Measurements from ENCODE around the gene FOXN1. TPM values are rescaled to one million over a fixed set of nuclear protein-coding genes. Genes with fewer than 3 reads are reported as not detected.

The FOXN1 gene
- total and polyA plus RNA-seq, 2 of the 4 experiments (the other 2 are of a cell fraction) = not detected

DNA sequence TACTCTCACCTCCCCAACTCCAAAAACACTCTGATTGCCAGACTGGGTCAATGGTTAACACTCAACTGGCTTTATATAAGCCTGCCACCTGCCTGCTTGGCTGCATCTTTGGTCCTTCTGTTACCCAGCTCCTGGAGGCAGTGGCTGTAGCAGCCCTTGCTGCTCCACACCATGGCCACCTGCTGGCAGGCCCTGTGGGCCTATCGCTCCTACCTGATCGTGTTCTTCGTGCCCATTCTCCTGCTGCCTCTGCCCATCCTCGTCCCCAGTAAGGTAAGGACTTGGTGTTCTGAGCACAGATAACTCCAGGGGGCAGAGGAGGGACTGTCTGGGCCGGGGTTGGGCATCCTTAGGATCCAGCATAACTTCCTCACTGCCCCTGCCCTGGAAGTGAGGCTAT is 32.6 kb upstream of the FOXN1 start, which contains the start of gene SLC13A2:
Gene SLC13A2 (plus strand): TSS at position 103 of the 400 bp plus-strand sequence. CDS start 69 bp downstream, at position 172.
- no peak for DNase-seq
- Histone ChIP-seq H4K5ac (ENCODE audit: low read depth, low read length) (no peak within 1 kb of the TSS), H3K9me3 (ENCODE audit: control insufficient read depth, insufficient read depth, low read length) (no peaks in the 10 kb centered on the region), H2BK20ac (ENCODE audit: low read depth, low read length) (no peak within 1 kb of the TSS), H3K36me3 (ENCODE audit: control insufficient read depth, insufficient read depth, low read length) (no peaks in the 10 kb centered on the region), H2BK15ac (ENCODE audit: low read depth, low read length) (no peak within 1 kb of the TSS), H2AK5ac (ENCODE audit: low read depth, low read length) (no peak within 1 kb of the TSS), H4K8ac (ENCODE audit: low read depth in 2 of 2, low read length in 2 of 2) (no peak within 1 kb of the TSS), H4K91ac (ENCODE audit: insufficient read depth, low read depth, low read length) (no peak within 1 kb of the TSS), H3K4me1 (ENCODE audit: control insufficient read depth, insufficient read depth, low read length) (no peaks in the 10 kb centered on the region; the same call in 1 of the 2 replicates), H4K20me1 (ENCODE audit: insufficient read depth, low read length) (no peaks in the 10 kb centered on the region), H2AFZ (replicated peaks; ENCODE audit: low read length, poor library complexity) (no peak within 1 kb of the TSS), H3K27ac (ENCODE audit: insufficient read depth, low read length) (no peak within 1 kb of the TSS), H3K79me1 (ENCODE audit: low read depth in 1 of 2, low read length in 2 of 2) (no peaks in the 10 kb centered on the region), H3K23ac (ENCODE audit: low read depth, low read length) (no peak within 1 kb of the TSS), H3K56ac (ENCODE audit: extremely low read depth, insufficient read depth, low read length) (no peak within 1 kb of the TSS), H3K9ac (ENCODE audit: low read depth, low read length) (no peak within 1 kb of the TSS), H3K4me3 (ENCODE audit: insufficient read depth, low read depth, low read length) (no peak within 1 kb of the TSS), H2BK5ac (ENCODE audit: low read depth, low read length, poor library complexity, severe bottlenecking) (no peak within 1 kb of the TSS), H3K4me2 (ENCODE audit: low read depth, low read length) (no peak within 1 kb of the TSS), H3K4ac (ENCODE audit: low read depth, low read length) (no peak within 1 kb of the TSS), H3K14ac (replicated peaks; ENCODE audit: low read depth, low read length) (no peak within 1 kb of the TSS), H2AK9ac (replicated peaks; ENCODE audit: low read depth, low read length, poor library complexity) (no peak within 1 kb of the TSS), H3K18ac (ENCODE audit: low read depth, low read length) (no peak within 1 kb of the TSS), H3K27me3 (ENCODE audit: control insufficient read depth, insufficient read depth, low read length) (peaks cover 54% of the 10 kb centered on the region), H2BK120ac (ENCODE audit: low read depth, low read length) (no peak within 1 kb of the TSS), H3K9me1 (ENCODE audit: insufficient read depth, low read length) (no peaks in the 10 kb centered on the region)
- dilution Hi-C loops (cut with HindIII; ENCODE audit: low sequenced_read_pairs, unreplicated experiment) (no loop called here), in situ Hi-C loops (cut with MboI; ENCODE audit: low sequenced_read_pairs) (no loop called here), intact Hi-C loops (cut with micrococcal nuclease) (no loop called here)
- ATAC-seq (ENCODE audit: low read depth) = no peak
- CTCF ChIA-PET = no interaction called here
- no CpG with 5 or more reads among the region's 5 CpGs for WGBS, 2 experiments (ENCODE audit: extremely low coverage in 2 of 2, insufficient read length in 1 of 2)
- POLR2A ChIA-PET (ENCODE audit: unreplicated experiment) = no interaction called here
- TF ChIP-seq NFE2L2 (IDR thresholded peaks at IDR 0.05; ENCODE audit: low read depth, low read length) = no peak
- no peak for TF ChIP-seq FOS (IDR thresholded peaks at IDR 0.05; ENCODE audit: low read depth, low read length)
- TF ChIP-seq SMC3 (IDR thresholded peaks at IDR 0.05; ENCODE audit: low read depth, low read length) = no peak
- no peak for TF ChIP-seq CEBPB (IDR thresholded peaks at IDR 0.05; ENCODE audit: low read depth, low read length)
- no peak for TF ChIP-seq RCOR1 (IDR thresholded peaks at IDR 0.05; ENCODE audit: insufficient replicate concordance, low read length)
- TF ChIP-seq, protein P1, sequence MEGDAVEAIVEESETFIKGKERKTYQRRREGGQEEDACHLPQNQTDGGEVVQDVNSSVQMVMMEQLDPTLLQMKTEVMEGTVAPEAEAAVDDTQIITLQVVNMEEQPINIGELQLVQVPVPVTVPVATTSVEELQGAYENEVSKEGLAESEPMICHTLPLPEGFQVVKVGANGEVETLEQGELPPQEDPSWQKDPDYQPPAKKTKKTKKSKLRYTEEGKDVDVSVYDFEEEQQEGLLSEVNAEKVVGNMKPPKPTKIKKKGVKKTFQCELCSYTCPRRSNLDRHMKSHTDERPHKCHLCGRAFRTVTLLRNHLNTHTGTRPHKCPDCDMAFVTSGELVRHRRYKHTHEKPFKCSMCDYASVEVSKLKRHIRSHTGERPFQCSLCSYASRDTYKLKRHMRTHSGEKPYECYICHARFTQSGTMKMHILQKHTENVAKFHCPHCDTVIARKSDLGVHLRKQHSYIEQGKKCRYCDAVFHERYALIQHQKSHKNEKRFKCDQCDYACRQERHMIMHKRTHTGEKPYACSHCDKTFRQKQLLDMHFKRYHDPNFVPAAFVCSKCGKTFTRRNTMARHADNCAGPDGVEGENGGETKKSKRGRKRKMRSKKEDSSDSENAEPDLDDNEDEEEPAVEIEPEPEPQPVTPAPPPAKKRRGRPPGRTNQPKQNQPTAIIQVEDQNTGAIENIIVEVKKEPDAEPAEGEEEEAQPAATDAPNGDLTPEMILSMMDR (conservative IDR thresholded peaks at IDR 0.05; ENCODE audit: low read depth, low read length) = no peak
- TF ChIP-seq RAD21 (IDR thresholded peaks at IDR 0.05; ENCODE audit: low read length) = no peak
- TF ChIP-seq MAFK (IDR thresholded peaks at IDR 0.05; ENCODE audit: low read depth, low read length) = no peak
- no peak for TF ChIP-seq CHD1 (IDR thresholded peaks at IDR 0.05; ENCODE audit: low read depth, low read length)
- no TSS peak for BruUV-seq (replicated peaks)
